GM19023 (cell line): Measurements from ENCODE around the gene VSNL1.

Source experiments
- ATAC-seq: cut with Tn5 transposase; IDR thresholded peaks from one replicate; pipeline ENCODE4 v1.9.1; 2021; ENCODE audit warnings: mild to moderate bottlenecking, moderate library complexity; ENCODE audit not compliant: unreplicated experiment

VSNL1 gene

DNA sequence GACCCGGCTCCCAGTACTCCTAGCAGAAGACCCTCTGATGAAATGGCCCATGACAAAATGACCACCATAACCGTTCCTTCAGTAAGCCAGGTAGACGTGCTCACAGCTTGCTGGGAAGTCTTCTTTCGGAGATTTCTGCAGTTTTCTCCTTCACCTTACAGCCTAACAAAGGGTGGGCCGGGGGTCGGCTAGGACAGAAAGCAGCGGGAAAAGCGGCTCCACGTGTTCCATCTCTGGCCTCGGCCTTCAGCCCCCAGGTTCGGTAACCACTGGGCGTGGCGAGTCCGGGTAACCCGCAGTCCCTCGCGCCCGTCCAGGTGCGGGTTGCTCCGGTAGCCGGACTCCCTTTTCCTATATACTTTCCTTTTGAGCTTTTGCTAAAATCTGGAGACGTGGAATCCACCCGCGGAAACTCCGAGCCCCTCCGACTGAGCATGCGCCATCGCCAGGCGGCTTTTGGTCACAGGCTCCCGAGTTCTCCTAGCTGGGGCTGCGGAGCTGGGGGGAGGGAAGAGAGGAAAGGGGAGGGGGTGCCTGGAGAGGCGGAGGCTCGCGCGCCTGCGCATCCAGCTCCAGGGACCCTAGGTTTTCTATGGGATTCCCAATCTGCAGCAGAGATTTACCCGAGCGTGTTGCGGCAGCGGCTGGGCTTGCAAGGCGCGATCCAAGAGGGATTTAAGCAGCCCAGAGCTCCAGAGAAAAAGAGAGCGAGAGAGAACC lies at the start of gene VSNL1:
TSS of gene VSNL1 (plus strand) at position 604 of the 720 bp plus-strand sequence. CDS start 51,379 bp downstream, outside the sequence.
- ATAC-seq, result no peak

GRCh38 chr2:17495590-17495989 lies 44.9 kb upstream of the VSNL1 start:
- ATAC-seq, result no peak

GRCh38 chr2:17497718-17498117 lies 42.8 kb upstream of the VSNL1 start:
- no peak for ATAC-seq

GRCh38 chr2:17506736-17507616 lies 33.5 kb upstream of the VSNL1 start:
- no peak for ATAC-seq

DNA sequence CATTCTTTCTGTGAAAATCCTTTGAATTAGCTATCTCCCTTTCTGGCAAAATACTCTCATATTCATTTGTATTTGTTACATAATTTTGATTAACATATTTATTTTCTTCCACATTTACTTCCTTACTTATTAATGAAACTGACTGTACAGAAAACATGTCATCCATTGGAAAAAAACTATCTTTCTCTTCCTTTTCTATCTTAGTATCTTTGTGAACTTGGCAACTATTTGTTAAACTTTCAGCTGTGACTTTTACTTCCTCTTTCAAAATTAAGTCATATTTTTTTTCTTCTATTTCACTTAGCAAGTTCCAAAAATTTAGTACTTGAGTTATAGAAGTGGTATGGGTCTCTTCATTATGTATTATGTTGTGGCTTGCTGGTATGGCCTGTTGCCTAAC lies 24.8 kb upstream of the VSNL1 start:
- ATAC-seq, result no peak

- ATAC-seq, result peak; percentile 40
These were observed 22.9 kb upstream of the VSNL1 start for GRCh38 chr2:17517481-17518211.

DNA sequence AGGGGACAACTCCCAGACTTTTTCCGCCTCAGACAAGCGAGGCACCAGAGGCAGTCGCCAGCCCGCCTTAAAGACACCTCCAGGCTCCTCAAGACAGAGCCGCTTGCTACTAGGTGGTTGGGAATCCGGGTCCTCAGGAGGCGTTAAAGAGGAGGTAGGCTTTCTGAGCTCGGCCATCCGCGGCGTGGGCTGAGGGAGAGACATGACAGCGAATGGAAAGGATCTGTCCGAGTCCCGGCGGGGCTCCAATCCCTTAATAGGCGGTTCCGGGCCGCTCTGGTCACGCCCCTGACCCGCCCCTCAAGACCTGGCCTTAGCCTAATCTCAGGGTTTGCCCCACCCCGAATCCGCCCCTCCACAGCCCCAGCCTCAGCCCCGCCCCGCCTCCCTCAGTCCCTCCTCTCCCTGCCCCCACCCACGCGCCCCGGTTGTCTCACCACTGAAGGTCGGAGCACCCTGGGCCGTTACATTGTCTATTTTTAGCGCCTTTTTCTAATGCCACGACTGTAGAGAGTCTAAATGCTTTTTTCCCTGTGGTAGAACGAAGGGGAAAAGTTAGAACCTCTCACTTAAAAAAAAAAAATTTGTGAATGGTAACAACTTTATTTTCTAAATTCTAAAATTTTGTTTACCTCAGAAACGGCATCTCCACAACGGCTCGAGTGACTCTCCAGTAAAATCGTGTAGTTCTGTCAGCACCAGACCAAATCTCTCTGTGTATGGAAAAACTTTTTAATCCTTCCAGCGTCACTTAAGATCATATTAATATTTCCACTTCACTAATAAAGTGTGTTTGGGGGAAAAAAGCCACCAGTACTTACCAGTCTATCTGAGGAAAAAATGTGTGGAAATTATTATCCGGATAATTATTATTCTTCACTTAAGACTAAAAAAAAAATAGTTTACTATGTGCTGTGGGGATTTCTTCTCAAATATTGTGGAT lies 22.0 kb upstream of the VSNL1 start, which contains the start of gene RAD51AP2:
TSS of gene RAD51AP2 (minus strand) at position 229 of the 943 bp plus-strand sequence. CDS start at position 204, 25 bp downstream.
- peak; percentile 94 for ATAC-seq

GRCh38 chr2:17519486-17519885 lies 21.0 kb upstream of the VSNL1 start:
- ATAC-seq, result no peak

- ATAC-seq, result no peak
These were observed 19.7 kb upstream of the VSNL1 start for GRCh38 chr2:17520761-17521160.

- no peak for ATAC-seq
These were observed 18.9 kb upstream of the VSNL1 start for GRCh38 chr2:17521621-17522020.

DNA sequence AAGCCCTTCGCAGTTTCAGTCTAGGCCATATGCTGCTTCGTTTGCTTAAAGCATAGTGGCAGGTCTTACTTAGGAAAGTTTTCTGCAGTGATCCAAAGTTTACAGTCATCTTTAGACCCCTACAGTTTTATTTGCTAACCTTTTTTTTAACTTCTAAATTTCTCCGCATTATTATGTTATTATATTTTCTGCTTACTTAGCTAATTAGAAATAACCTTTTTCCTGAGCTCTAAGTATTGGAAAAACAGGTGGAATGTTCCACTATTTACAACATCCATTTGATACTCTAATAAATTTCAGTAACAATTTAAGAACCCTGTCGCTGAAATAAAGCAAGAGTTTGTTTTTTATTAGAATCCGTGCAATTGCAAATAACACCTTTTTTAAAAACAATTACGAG lies 18.2 kb upstream of the VSNL1 start:
- no peak for ATAC-seq

DNA sequence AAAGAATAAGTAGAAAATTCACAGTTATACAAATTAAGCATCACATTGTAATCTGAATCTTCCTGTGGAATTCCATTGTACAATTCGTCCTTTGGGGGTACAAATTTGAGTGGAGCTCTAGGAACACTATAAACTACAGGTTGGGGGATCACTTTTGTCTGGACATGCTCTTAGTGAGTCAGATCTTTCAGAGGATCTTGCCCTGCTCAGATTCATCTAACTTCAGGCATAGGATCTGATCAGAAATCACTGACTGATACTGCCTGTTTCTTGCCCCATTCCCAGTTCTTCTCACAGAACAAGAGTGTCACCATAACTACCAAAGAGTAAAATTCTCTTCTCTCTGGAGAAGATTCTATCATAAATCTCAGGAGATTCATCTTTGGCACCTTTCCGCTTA lies 10.7 kb upstream of the VSNL1 start:
- no peak for ATAC-seq

GRCh38 chr2:17533546-17533945 lies 7.0 kb upstream of the VSNL1 start:
- no peak for ATAC-seq

- ATAC-seq, result no peak
These were observed 4.1 kb upstream of the VSNL1 start for GRCh38 chr2:17536416-17536815.

DNA sequence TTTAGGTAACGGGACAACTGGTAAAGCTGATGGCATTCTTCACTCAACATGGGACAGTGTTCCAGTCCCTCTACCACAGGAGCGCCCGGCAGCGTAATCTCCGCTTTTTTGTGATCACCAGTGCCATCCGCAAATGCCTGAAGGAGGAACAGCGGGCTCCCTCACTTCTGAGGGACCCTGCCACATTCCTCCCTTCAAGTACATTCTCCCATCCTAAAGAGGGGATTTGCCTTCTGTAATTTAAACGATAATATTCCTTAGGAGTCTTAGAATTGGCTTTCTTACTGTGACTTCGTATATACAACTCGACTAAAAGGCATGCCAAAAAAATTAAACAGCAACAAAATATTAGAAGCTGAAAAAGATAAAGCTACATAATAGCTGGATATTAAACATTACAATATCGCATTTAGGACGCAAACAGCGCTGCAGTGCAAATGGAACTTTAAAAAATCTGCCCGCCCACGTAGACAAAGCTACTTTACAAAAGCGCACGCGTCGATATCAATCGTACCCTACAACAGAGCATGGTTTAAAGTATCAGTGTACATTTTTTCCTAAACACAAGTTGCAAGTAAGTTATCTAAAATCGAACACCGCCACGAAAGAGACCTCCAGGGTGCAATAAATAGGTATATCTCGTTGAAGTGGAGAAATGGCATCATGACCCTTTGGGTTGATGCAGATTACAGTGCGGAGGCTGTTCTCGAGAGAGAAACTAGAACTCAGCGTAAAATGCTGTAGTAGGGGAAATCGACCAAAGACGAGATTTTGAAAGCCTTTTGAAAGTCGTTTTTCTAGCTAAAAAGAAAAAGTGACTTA lies 2.3 kb upstream of the VSNL1 start:
- ATAC-seq, result peak; percentile 29

DNA sequence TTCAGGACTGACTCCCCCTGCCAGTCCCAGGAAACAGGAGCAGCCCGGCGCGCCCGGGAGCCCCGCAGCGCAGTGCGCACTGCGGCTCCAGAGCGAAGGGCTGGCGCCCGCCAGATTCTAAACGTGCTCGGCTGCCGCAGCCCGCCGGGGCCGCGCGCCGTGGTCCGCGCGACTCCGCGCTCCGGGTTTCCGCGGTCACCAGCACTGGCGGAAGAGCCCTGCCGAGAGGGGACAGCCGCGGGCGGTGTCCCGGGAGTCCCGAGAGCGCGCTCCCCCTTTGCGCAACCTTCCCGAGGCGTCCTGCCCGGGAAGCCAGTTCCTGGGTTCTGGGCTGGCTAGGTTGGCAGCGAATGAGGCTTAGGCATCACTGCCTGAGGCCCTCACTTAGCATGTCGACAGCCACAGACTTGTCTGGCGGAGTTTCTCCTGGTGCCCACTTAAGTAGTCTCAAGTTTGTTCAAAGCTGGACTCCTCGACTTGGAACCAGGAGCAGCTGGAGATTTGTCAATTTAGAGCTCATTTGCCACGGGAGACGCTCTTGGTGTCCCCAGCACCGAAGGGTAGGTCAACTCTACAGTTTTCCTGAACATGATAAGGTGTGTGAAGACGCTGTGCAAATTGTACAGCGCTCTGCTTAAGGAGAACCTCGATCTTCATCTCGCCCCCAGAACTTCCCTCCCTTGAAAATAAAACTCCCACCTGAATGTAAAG lies 1.5 kb upstream of the VSNL1 start:
- peak; percentile 75 for ATAC-seq

DNA sequence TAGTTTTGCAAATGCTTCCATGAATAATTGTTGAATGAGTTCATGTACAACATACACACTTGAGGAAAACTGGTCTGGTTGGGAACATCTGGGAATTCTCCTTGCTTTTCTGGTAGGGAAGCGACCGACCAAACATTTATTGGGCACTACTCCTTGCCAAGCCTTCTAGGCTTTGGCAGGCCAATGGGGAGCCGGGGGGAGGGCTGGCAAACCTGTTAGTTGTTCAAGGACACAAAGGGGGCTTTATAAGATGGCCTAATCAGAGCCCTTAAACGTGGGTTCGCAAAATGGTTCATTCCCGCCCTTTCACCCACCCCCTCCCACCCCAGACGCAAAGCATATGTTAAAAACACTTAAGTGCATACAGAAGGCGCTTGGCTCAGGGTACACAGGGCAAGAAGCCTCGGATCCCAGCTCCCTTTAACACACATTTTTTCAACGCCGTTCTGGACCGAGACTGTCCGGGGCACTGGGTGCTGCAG lies 844 bp upstream of the VSNL1 start:
- no peak for ATAC-seq

DNA sequence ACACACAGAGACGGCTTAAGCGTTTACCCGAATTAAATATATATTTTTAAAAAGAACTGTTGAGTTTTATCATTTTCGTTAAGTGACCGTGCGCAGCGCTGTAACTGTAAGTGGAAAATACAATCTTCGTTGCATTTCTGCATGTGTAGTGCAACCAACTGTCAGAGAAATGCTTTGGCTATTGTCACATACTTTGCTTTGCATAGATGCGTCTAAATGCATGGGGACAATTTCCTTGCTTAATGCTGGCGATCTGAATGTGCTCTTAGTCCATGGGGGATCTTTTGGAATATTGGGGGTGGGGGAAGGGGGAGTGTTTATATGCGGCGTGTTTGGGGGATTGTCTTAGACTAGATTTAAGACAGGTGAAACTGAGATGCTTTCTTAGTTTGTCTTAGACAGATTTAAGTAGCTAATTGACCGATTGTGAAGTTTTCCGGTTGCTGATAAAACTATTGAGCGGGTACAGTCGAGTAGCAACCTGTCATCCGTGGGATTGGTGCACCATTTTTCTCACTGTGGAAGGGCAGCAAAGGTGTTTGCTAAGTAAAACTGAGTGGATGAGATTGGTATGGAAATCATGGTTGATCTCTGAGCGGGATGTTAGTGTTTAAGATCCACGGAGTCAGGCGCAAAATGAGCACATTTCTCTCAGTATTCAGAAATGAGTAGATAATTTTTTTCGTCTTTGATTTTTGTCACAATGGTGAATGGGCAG lies 476 bp downstream of the VSNL1 start:
- ATAC-seq, result no peak
